Astrocyte of the hippocampus (primary cell): ENCODE data around the gene CFAP52.
"Not testable (repeated sequence)": the region's sequence is repeated elsewhere in the genome, so short reads cannot be mapped to it uniquely, and the experiment has no call there.

Source experiments
- DNase-seq: peaks from one replicate; pipeline ENCODE4 v3.0.0; 2011; ENCODE audit warnings: low read depth, low spot score

CFAP52 gene

GRCh38 chr17:9645851-9646545, 69.6 kb downstream of the CFAP52 start:
- DNase-seq: peak; percentile 71

GRCh38 chr17:9646546-9646885, 70.1 kb downstream of the CFAP52 start:
- DNase-seq: no peak

DNA sequence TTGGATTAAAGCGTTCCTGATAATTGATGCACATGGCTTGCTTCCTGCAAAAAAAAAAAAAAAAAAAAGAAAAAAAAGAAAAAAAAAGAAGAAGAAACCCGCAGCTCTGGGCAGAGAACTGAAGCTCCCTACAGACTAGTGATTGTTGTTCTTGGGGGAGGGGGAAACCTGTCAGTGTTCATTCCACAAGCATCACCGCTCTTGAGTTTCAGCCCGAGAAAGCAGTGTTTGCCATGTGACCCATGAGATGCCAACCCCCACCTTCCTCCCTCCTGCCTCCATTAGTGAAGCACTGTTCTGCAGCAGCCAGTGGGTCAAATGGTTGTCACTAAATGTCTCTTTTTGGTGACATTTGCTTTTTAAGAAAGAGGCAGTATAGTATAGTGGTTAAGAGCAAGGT, 70.6 kb downstream of the CFAP52 start:
- DNase-seq: peak; percentile 17

DNA sequence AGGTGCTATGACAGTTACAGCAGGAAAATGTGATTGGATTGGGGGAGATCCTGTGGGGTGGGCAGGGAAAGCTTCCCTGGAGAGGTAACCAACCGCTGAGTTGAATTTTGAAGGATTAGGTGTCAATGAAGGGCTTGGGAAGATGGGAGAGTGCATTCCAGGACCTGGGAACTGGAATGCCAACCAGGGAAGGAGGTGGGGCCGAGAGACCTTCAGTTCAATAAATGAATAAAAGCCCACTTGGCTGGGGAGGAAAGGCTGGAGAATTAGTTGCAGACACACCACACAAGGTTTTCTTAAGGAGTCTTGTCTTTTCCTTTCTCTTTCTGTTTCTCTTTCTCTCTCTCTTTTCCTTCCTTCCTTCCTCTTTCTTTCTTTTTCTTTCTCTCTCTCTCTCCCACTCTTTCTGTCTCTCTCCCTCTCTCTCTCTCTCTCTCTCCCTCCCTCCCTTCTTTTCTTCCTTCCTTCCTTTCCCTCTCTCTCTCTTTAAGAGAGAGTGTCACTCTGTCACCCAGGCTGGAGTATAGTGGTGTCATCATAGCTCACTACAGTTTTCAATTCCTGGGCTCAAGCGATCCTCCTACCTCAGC, 72.2 kb downstream of the CFAP52 start:
- DNase-seq: no peak

- peak; percentile 58 for DNase-seq
Measured at GRCh38 chr17:9658593-9659211, 82.3 kb downstream of the CFAP52 start.

GRCh38 chr17:9661027-9661426, 84.6 kb downstream of the CFAP52 start:
- DNase-seq: no peak

GRCh38 chr17:9663511-9663910, 87.1 kb downstream of the CFAP52 start:
- not testable (repeated sequence) for DNase-seq

DNA sequence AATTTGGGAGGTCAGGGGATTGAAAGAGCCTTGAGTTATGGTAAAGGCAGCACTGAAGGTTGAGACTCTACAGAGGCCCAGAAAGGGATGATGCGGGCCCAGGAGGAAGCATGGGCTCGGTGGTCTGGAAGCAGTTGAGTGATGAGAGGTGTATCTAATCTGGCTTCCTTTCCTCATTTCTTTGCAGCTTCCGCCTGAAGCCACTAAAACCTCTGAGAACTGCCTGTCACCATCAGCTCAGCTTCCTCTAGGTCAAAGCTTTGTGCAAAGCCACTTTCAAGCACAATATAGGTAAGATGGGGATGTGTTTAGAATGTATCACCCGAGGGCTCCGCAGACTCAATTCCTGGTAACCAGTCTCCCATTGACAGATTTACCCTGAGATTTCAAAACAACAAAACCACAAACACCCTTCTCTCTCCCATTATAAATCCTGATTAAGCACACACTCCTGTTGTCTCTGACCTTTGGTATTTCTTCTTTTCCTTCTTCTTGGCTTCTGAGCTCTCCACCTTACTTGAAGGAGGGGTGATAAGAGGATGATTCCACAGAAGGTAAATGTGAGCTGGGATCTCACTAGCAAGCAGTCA, 90.1 kb downstream of the CFAP52 start:
- no peak for DNase-seq

DNA sequence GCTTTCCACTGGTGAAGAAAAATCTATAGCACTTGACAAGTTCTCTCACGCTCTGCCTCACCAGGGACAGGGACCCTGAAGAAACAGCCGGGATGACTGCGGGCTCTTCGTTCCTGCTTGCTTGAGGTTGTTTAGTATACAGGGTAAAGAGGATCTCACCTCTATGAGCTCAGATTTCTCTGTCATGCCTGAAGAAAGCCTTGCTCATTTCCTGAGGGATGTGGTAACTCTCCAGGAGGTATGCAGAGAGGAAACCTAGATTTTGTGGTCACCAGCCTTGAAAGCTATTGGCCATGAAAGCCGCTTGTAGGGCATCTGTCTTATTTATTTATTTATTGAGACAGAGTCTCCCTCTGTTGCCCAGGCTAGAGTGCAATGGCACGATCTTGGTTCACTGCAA, 92.1 kb downstream of the CFAP52 start:
- peak; percentile 73 for DNase-seq

DNA sequence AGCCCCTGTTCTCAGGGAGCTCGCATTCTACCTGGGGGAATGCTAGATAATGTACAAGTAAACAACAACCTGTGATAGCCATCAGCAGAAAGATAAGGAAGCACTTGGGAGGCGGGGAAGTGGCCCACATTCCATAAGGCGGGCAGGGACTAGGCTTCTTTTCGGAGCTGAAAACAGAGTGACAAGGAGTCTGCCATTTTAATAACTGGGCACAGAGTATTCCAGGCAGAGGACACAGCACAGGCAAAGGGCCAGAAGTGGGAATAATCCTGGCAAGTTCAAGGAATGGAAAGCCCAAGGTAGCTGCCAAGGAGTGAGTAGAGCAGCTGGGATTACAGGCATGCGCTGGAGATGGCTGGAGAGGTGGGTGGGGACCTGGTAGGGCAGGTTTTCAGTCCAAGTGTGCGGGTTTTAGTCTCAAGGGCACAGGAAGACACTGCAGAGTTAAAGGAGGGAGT, 93.1 kb downstream of the CFAP52 start:
- DNase-seq: peak; percentile 16

GRCh38 chr17:9670596-9670995, 94.2 kb downstream of the CFAP52 start:
- DNase-seq: no peak

DNA sequence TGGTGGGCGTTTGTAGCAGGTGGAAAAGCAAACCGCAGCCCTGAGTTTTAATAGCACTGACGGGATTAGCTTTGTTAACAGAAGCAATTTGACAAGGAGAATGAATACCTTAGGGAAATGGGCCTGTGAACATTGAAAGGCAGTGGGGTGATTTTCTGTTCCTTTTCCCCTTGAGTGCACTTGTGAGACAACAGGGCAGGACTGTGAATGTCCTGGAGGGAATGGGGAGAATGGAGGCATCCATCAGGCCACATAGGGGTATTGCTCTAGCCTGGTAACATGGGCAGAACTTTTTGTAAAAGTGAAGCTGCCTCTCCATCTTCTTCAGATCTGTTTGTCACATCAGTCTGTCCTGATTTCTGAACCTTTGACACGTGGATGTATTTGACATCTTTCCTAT, 95.1 kb downstream of the CFAP52 start:
- no peak for DNase-seq

GRCh38 chr17:9672266-9672665, 95.8 kb downstream of the CFAP52 start:
- no peak for DNase-seq

GRCh38 chr17:9672691-9673090, 96.2 kb downstream of the CFAP52 start:
- DNase-seq: no peak

- no peak for DNase-seq
Measured at GRCh38 chr17:9676084-9676483, 99.6 kb downstream of the CFAP52 start.

- peak; percentile 77 for DNase-seq
Measured at GRCh38 chr17:9676820-9677310, 100.4 kb downstream of the CFAP52 start.

GRCh38 chr17:9677411-9677810, 101.0 kb downstream of the CFAP52 start:
- DNase-seq: no peak

DNA sequence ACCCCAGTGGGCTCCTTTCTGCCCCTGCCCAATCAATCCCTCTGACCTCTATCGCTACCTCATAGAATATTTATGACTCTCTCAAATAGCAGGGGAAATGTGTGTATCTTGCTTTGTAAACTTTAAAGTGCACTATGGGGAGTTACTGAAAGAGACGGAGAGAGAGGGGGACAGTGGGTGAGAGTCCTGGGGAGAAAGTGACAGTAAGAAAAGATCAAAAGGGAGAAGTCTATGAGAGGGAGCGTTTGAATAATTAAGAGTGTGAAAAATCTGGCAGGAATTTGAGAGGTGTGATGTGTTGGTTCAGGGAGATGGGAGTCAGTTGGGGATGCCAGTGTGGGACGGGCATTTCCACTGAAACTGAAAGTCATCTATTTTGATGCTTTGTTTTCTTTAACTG, 101.5 kb downstream of the CFAP52 start:
- DNase-seq: no peak

DNA sequence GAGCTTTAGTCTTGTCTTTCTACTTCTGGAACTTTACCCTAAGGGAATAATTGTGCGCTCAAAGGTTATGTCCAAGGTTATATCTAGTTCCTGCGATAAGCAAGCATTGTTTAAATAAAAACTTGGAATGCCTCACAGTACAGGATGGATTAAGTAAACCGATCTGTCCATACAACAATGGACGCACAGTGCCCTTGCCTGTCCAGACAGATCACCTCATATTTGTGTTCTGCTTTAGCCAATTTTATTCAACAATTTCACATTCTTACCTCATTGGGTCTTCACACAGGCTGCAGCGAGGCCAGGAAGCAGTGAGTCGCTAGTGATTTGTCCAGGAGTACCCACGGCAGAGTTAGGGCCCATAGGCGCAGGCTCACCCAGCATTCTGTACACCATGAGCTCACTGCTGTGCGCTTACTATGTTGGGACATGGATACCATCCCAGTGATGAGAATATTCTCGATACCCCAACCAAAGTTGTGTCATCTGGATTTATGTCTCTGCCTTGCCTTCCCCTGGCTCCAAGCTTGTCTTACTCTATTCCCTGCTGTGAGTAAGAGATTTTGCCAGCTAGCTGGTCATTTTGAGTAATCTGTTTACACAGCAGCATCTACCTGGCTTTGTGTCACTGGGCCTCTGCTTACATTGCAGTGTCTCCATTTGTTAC, 108.6 kb downstream of the CFAP52 start:
- no peak for DNase-seq
